Psoas muscle (tissue), 8 donors: ENCODE data around the gene COQ9. TPM values are rescaled to one million over a fixed set of nuclear protein-coding genes. Genes with fewer than 3 reads are reported as not detected.
A peak's percentile ranks its signal among the peaks of the same experiment; 100 is the strongest.

ENCODE experiments used
- ATAC-seq, 4 donors: fragments of 200-7000 bp; cut with Tn5 transposase; one replicate each; pipeline ENCODE4 v1.9.1; 2020; ENCODE audit warnings: moderate library complexity in 3 of 4, mild to moderate bottlenecking in 2 of 4
- DNase-seq, 2 donors: peaks; one replicate each; pipeline ENCODE4 v3.0.0-alpha.2; 2020
- H3K27ac ChIP-seq: fragments of 200-600 bp; one replicate; pipeline ENCODE4 v1.8.0; 2022
- H3K27me3 ChIP-seq, 3 donors: fragments of 200-600 bp in 1 of 3; one replicate each; pipeline versions ENCODE4 v1.6.1 to v1.8.0; 2013 to 2022; ENCODE audit warnings: low read length in 2 of 3, mild to moderate bottlenecking in 2 of 3, moderate library complexity in 1 of 3; ENCODE audit not compliant: insufficient read depth in 3 of 3
- H3K36me3 ChIP-seq, 2 donors: fragments of 200-600 bp in 1 of 2; one replicate each; pipeline versions ENCODE4 v1.6.1 to v1.8.0; 2013 to 2022; ENCODE audit warnings: low read depth in 1 of 2, mild to moderate bottlenecking in 1 of 2, moderate library complexity in 1 of 2; ENCODE audit not compliant: insufficient read depth in 1 of 2
- H3K4me1 ChIP-seq: fragments of 200-600 bp; one replicate; pipeline ENCODE4 v1.8.0; 2022
- H3K4me3 ChIP-seq: fragments of 200-600 bp; one replicate; pipeline ENCODE4 v1.8.0; 2022; ENCODE audit warnings: mild to moderate bottlenecking
- H3K9me3 ChIP-seq: fragments of 200-600 bp; one replicate; pipeline ENCODE4 v1.8.0; 2022
- CTCF ChIP-seq: fragments of 200-600 bp; IDR thresholded peaks from one replicate; pipeline ENCODE4 v1.8.0; 2022; ENCODE audit warnings: antibody characterized with exemption
- WGBS, 3 donors: extraction: QIAGEN DNeasy Blood & Tissue Kit; methylation state at CpG; one replicate each; pipeline versions ENCODE4 v1.1.6 to v1.1.7; 2013; 5-methylcytosine and 5-hydroxymethylcytosine counted together
- intact Hi-C, 2 donors: fragments of 100-400 bp; cut with DNase I; formaldehyde crosslinking; loops; one replicate each; pipeline versions ENCODE4 v1.11.0 to v1.14.2; 2022
- polyA plus RNA-seq, 3 donors: library from polyadenylated mRNA; stranded (reverse); fragments of 200-250 nt; gene quantifications; one replicate each; pipeline ENCODE4 v1.2.3, GENCODE V29; 2013
- total RNA-seq, 4 donors: library from RNA; stranded (reverse); fragmentation: NEBNext Ultra II Directional in 2 of 4; extraction: Animal tissue kit (Norgen Biotek cat#: 25700) in 2 of 4; gene quantifications; one replicate each; pipeline versions ENCODE4 v1.2.1 to v1.2.4, GENCODE V29; 2021 to 2023
- donor health status: healthy with polysubstance abuse.
- donor health status: DM: no; HTN: no; CAD: no; lungs with moderate emphysema.
- donor health status: Bipolar disorder and iron deficiency.
- donor health status: healthy.
- donor health status: DM: yes; HTN: yes; CAD: no.
- donor health status: DM: no; HTN: no; CAD: no.
- donor health status: DM: no; HTN: no; CAD: no.
- donor health status: DM: yes; HTN: yes; CAD: no.

The COQ9 gene
- total and polyA plus RNA-seq, 7 donors, result 85.0 to 184 (median 149) TPM

- 65 to 82% (median 74%) methylated on average over 7 of the region's 7 CpGs for WGBS, 3 donors
- ATAC-seq, result no peak
- no peak overlapping the region for H3K27ac ChIP-seq
- H3K36me3 ChIP-seq, result no peaks in the 10 kb centered on the region
- DNase-seq, result no peak
- no peak overlapping the region for H3K4me3 ChIP-seq
- H3K27me3 ChIP-seq, result peaks cover 0 to 5% (median 0%) of the 10 kb centered on the region in 3 donors
- intact Hi-C loops, result loop anchor here in 1 of 2 donors (10.0 kb wide), 1 partner anchor 329 kb away; no protein-coding TSS in a partner anchor
- H3K4me1 ChIP-seq, result peaks cover 7% of the 10 kb centered on the region
- H3K9me3 ChIP-seq, result no peaks in the 10 kb centered on the region
- no peak for TF ChIP-seq CTCF
These were observed 33.5 kb upstream of the COQ9 start for GRCh38 chr16:57413733-57414132.

DNA sequence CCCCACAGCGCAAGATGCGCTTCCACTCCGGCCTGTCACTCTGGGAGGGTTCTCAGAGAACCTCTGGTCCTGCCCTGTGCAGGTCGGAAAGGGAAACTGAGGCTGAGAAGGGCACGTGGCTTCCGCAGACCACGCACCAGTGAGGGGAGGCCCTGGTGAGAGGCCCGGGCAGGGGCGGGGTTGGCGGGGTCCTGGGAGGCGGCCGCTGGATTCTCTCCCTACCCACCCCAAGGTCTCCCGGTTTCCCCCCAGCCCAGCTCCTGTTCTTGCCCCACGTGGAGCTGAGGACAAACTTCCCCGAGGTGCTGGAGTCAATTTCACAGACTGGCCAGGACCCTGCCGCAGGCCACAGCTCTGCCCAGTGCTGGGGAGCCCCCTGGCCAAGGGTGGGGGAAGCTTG, 31.2 kb upstream of the COQ9 start:
- Histone ChIP-seq H3K4me3 (no peak overlapping the region), H3K27me3 (peaks cover 0 to 4% (median 0%) of the 10 kb centered on the region in 3 donors), H3K36me3 (no peaks in the 10 kb centered on the region), H3K4me1 (peaks cover 8% of the 10 kb centered on the region), H3K27ac (no peak overlapping the region), H3K9me3 (no peaks in the 10 kb centered on the region)
- intact Hi-C loops, result loop anchor here (5.0 to 10.0 kb wide), 2 partner anchors 101 to 331 kb away; no protein-coding TSS in a partner anchor
- 81 to 84% (median 83%) methylated on average over 15 to 16 of the region's 16 CpGs for WGBS, 3 donors
- no peak for DNase-seq
- TF ChIP-seq CTCF, result no peak
- peak in 2 of 4 donors; percentile 9 to 25 for ATAC-seq

- Histone ChIP-seq H3K27me3 (no peaks in the 10 kb centered on the region), H3K4me3 (no peak overlapping the region), H3K4me1 (peaks cover 15% of the 10 kb centered on the region), H3K9me3 (no peaks in the 10 kb centered on the region), H3K36me3 (no peaks in the 10 kb centered on the region), H3K27ac (no peak overlapping the region)
- ATAC-seq (no peak), DNase-seq (no peak)
- WGBS, 3 donors, result 65 to 74% (median 68%) methylated on average over 6 of the region's 6 CpGs
- intact Hi-C loops, result loop anchor here (2.0 to 10.0 kb wide), 3 partner anchors 98 to 335 kb away; no protein-coding TSS in a partner anchor
- TF ChIP-seq CTCF, result no peak
These were observed 27.8 kb upstream of the COQ9 start for GRCh38 chr16:57419506-57419905.

DNA sequence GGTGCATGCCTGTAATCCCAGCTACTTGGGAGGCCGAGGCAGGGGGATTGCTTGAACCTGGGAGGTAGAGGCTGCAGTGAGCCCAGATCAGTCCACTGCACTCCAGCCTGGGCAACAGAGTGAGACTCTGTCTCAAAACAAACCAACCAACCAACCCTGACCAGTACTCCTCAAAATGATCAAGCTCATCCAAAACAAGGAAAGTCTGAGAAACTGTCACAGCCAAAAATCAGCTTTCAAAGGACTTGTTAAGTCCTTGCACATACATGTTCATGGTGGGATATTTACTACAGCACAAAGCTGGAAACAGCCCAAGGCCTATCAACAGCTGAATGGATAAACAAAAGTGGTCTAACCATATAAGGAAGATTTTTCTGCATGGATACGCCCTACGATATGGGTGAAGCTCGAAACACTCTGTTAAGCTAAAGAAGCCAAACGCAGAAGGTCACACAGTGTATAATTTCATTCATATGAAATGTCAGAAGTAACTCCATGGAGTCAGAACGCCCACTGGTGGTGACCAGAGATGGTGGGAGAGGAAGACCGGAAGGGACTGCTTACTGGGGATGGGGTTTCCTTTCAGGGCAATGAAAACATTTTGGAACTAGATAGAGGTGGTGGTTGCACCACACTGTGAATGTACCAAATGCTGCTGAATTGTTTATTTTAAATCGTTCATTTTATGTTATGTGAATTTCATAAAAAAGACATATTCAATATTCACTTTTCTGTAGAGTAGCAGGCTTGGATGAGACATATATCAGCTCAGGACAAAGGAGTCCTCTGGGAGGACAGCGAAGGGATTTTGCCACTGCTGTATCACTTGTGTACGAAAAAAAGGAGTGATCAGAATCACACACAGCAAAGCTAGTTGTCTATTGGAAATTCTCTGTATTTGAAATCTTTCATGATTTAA, 25.0 kb upstream of the COQ9 start:
- Histone ChIP-seq H3K27ac (no peak overlapping the region), H3K4me1 (peaks cover 14% of the 10 kb centered on the region), H3K36me3 (peaks cover 0 to 9% of the 10 kb centered on the region in 2 donors), H3K9me3 (no peaks in the 10 kb centered on the region), H3K4me3 (no peak overlapping the region), H3K27me3 (no peaks in the 10 kb centered on the region)
- TF ChIP-seq CTCF, result peak; percentile 48
- ATAC-seq (peak in 2 of 4 donors; percentile 46 to 52), DNase-seq (no peak)
- WGBS, 3 donors, result 42 to 51% (median 44%) methylated on average over 10 of the region's 10 CpGs
- intact Hi-C loops, result no loop called here
